Osteocyte (in vitro differentiated cells): ENCODE measurements around the gene CD82. TPM values are rescaled to one million over a fixed set of nuclear protein-coding genes. Genes with fewer than 3 reads are reported as not detected.
"Not testable (repeated sequence)": the region's sequence is repeated elsewhere in the genome, so short reads cannot be mapped to it uniquely, and the experiment has no call there.

Source experiments
- DNase-seq: peaks from one replicate; pipeline ENCODE4 v3.0.0; 2021; ENCODE audit warnings: mixed read lengths; ENCODE audit not compliant: unreplicated experiment; ENCODE audit errors: extremely low spot score
- H3K27ac Mint-ChIP-seq: one replicate; pipeline ENCODE4 v1.8.0; 2021; ENCODE audit warnings: mild to moderate bottlenecking, mixed read lengths; ENCODE audit not compliant: unreplicated experiment
- H3K27me3 Mint-ChIP-seq: one replicate; pipeline ENCODE4 v1.8.0; 2021; ENCODE audit warnings: mixed read lengths; ENCODE audit not compliant: unreplicated experiment
- H3K36me3 Mint-ChIP-seq: one replicate; pipeline ENCODE4 v1.8.0; 2021; ENCODE audit warnings: mixed read lengths; ENCODE audit not compliant: unreplicated experiment
- H3K4me1 Mint-ChIP-seq: one replicate; pipeline ENCODE4 v1.8.0; 2021; ENCODE audit warnings: mixed read lengths; ENCODE audit not compliant: unreplicated experiment
- H3K4me3 Mint-ChIP-seq: one replicate; pipeline ENCODE4 v1.8.0; 2021; ENCODE audit warnings: mild to moderate bottlenecking, moderate library complexity, mixed read lengths; ENCODE audit not compliant: unreplicated experiment
- H3K9me3 Mint-ChIP-seq: one replicate; pipeline ENCODE4 v1.8.0; 2021; ENCODE audit warnings: mixed read lengths; ENCODE audit not compliant: unreplicated experiment
- total RNA-seq: library from RNA; stranded (reverse); gene quantifications from 2 replicates; pipeline ENCODE4 v1.2.1, GENCODE V29; 2021
- TF ChIP-seq, protein P1 (sequence below): fragments of 200-600 bp; sonication (generic); IDR thresholded peaks from 2 replicates; pipeline ENCODE4 v1.5.0; 2021; ENCODE audit warnings: antibody characterized with exemption, mild to moderate bottlenecking, moderate library complexity

The CD82 gene
- total RNA-seq, 1 donor from 2014 or later, result 34.6 TPM

DNA sequence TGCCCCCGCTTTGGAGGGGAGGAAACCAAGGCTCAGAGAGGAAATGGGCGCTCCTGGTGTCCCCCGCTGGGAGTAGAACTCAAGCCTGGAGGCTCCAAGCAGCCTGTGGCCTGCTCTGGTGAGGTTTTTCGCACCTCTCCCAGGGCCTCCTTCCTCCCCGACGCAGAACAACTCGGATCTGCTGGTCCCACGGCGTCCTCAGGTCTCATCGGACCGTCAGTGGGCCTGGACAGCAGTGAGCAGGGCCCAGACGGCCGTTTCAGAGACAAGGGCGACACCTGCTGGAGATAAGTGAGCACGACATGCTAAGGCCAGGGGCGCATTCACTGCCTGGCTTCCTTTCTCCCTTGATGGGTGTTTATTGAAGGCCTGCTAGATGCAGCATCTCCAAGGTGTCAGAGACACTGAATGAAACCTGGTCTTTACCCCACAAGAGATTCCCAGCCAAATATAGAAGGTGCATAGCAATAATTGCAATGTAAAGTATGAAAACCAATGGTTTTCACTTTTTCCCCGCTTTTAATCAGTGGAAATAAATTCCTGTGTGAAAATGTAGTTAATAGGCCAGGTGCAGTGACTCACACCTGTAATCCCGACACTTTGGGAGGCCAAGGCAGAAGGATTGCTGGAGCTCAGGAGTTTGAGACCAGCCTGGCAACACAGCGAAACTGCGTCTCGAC is 26.9 kb upstream of the CD82 start:
- H3K4me3 Mint-ChIP-seq, result no peak overlapping the region
- DNase-seq, result peak; percentile 92
- H3K27me3 Mint-ChIP-seq, result peaks cover 15% of the 10 kb centered on the region

DNA sequence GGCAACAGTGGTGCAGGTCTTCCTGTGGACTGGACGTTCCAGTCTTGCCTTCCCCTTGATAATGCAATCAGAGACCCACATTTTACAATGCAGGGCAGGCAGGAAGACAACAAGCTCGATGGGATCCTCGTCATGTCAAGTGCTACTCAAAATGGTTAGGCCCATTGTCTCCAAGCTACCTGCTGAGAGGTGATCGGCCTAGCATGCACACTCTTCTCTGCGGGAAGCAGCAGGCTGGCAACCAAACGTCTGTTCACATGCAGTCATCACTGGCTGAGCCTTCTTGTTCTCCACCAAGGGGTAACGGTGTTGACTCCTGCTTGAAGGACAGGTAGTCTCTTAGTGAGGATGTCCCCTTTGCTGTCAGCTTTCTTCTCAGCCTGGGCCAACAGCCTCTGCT is 25.5 kb upstream of the CD82 start:
- no peak for DNase-seq
- H3K36me3 Mint-ChIP-seq, result no peaks in the 10 kb centered on the region
- no peaks in the 10 kb centered on the region for H3K4me1 Mint-ChIP-seq
- no peak overlapping the region for H3K4me3 Mint-ChIP-seq
- H3K9me3 Mint-ChIP-seq, result no peaks in the 10 kb centered on the region
- TF ChIP-seq, protein P1, sequence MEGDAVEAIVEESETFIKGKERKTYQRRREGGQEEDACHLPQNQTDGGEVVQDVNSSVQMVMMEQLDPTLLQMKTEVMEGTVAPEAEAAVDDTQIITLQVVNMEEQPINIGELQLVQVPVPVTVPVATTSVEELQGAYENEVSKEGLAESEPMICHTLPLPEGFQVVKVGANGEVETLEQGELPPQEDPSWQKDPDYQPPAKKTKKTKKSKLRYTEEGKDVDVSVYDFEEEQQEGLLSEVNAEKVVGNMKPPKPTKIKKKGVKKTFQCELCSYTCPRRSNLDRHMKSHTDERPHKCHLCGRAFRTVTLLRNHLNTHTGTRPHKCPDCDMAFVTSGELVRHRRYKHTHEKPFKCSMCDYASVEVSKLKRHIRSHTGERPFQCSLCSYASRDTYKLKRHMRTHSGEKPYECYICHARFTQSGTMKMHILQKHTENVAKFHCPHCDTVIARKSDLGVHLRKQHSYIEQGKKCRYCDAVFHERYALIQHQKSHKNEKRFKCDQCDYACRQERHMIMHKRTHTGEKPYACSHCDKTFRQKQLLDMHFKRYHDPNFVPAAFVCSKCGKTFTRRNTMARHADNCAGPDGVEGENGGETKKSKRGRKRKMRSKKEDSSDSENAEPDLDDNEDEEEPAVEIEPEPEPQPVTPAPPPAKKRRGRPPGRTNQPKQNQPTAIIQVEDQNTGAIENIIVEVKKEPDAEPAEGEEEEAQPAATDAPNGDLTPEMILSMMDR, result no peak
- H3K27ac Mint-ChIP-seq, result no peak overlapping the region
- peaks cover 10% of the 10 kb centered on the region for H3K27me3 Mint-ChIP-seq

More for the DNA sequence above, 26.9 kb upstream of the CD82 start:
- Mint-ChIP-seq H3K9me3 (no peaks in the 10 kb centered on the region), H3K36me3 (no peaks in the 10 kb centered on the region), H3K4me1 (no peaks in the 10 kb centered on the region), H3K27ac (no peak overlapping the region)
- TF ChIP-seq, protein P1, result peak; percentile 99

DNA sequence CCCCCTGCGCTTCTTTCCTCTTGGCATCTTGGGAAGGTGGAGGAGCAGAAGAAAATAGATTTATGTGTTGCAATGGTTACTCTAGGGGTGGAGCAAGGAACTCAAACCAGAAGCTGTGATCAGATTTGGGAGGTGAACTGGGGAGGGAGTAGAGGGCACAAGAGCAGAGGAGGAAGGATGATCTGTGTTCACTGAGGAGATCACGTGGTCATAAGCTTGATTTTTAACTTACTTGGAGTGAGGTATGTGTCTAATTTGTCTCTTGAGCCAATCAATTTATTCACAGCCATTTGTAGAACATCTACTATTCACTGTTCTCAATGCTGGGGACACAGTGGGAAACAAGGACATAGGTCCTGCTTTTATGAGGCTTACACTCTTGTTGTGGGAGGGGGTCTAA is 24.8 kb upstream of the CD82 start:
- H3K9me3 Mint-ChIP-seq, result peaks cover 3% of the 10 kb centered on the region
- peaks cover 11% of the 10 kb centered on the region for H3K27me3 Mint-ChIP-seq

DNA sequence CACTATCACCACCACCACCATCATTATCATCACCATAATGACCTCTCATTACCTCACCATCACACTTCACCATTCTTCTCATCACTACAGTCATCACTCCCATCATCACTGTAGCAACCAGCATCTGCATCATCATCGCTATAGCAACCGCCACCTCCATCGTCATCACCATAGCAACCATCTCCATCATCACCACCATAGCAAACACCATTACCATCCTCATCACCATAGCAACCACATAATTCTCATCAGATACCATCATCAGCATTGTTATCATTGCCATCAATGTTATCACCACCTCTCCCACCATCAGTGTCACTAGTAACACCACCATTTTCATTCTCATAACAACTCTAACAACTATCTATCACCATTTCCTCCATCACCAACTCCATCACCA is 23.1 kb upstream of the CD82 start:
- DNase-seq, result no peak
- peaks cover 6% of the 10 kb centered on the region for H3K9me3 Mint-ChIP-seq
- peaks cover 11% of the 10 kb centered on the region for H3K27me3 Mint-ChIP-seq
- H3K27ac Mint-ChIP-seq, result no peak overlapping the region
- no peaks in the 10 kb centered on the region for H3K4me1 Mint-ChIP-seq
- TF ChIP-seq, protein P1, result no peak
- no peak overlapping the region for H3K4me3 Mint-ChIP-seq
- no peaks in the 10 kb centered on the region for H3K36me3 Mint-ChIP-seq

More for the DNA sequence above, 24.8 kb upstream of the CD82 start:
- Mint-ChIP-seq H3K27ac (no peak overlapping the region), H3K4me1 (no peaks in the 10 kb centered on the region), H3K36me3 (no peaks in the 10 kb centered on the region), H3K4me3 (no peak overlapping the region)
- TF ChIP-seq, protein P1, result no peak
- no peak for DNase-seq

DNA sequence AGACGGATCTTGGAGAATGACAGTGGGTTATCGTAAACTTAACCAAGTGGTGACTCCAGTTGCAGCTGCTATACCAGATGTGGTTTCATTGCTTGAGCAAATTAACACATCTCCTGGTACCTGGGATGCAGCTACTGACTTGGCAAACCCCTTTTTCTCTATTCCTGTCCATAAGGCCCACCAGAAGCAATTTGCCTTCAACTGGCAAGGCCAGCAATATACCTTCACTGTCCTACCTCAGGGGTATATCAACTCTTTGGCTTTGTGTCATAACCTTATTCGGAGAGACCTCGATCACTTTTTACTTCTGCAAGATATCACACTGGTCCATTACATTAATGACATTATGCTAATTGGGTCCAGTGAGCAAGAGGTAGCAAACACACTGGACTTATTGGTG is 18.5 kb upstream of the CD82 start:
- H3K27ac Mint-ChIP-seq, H3K36me3 Mint-ChIP-seq, H3K9me3 Mint-ChIP-seq, DNase-seq, H3K4me3 Mint-ChIP-seq, H3K4me1 Mint-ChIP-seq: not testable (repeated sequence)
- peaks cover 20% of the 10 kb centered on the region for H3K27me3 Mint-ChIP-seq

DNA sequence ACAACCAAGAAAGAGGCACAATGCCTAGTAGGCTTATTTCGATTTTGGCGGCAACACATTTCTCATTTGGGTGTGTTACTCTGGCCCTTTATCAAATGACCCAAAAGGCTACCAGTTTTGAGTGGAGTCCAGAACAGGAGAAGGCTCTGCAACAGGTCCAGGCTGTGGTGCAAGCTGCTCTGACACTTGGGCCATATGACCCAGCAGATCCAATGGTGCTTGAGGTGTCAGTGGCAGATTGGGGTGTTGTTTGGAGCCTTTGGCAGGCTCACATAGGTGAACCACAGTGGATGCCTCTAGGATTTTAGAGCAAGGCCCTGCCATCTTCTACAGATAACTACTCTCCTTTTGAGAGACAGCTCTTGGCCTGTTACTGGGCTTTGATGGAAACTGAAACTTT is 17.9 kb upstream of the CD82 start:
- not testable (repeated sequence) for DNase-seq

More for the DNA sequence above, 17.9 kb upstream of the CD82 start:
- not testable (repeated sequence) for H3K36me3 Mint-ChIP-seq, H3K9me3 Mint-ChIP-seq, H3K4me3 Mint-ChIP-seq, H3K27ac Mint-ChIP-seq, H3K4me1 Mint-ChIP-seq
- peaks cover 20% of the 10 kb centered on the region for H3K27me3 Mint-ChIP-seq
